Endodermal cell (in vitro differentiated cells): ENCODE results near the gene DENND4B. TPM values are rescaled to one million over a fixed set of nuclear protein-coding genes. Genes with fewer than 3 reads are reported as not detected.

Source experiments
- DNase-seq: peaks from one replicate; pipeline ENCODE4 v3.0.0-alpha.2; 2017
- H3K27ac ChIP-seq: 2 replicates; pipeline ENCODE4 v1.5.1; 2013; ENCODE audit warnings: mild to moderate bottlenecking, low read depth, low read length, moderate library complexity
- H3K27me3 ChIP-seq: 2 replicates; pipeline ENCODE4 v1.6.1; 2013; ENCODE audit warnings: mild to moderate bottlenecking, low read length, moderate library complexity; ENCODE audit not compliant: insufficient read depth, control insufficient read depth, poor library complexity, severe bottlenecking
- H3K36me3 ChIP-seq: 2 replicates; pipeline ENCODE4 v1.7.0; 2013; ENCODE audit warnings: mild to moderate bottlenecking, low read length, moderate library complexity; ENCODE audit not compliant: control insufficient read depth, insufficient read depth
- H3K4me1 ChIP-seq: one replicate; pipeline ENCODE4 v1.7.0; 2013; ENCODE audit warnings: low read length; ENCODE audit not compliant: control insufficient read depth, insufficient read depth
- H3K4me3 ChIP-seq: 2 replicates; pipeline ENCODE4 v1.5.1; 2013; ENCODE audit warnings: mild to moderate bottlenecking, low read length, moderate library complexity
- H3K9ac ChIP-seq: 2 replicates; pipeline ENCODE4 v1.6.1; 2013; ENCODE audit warnings: mild to moderate bottlenecking, low read length, moderate library complexity; ENCODE audit not compliant: poor library complexity, severe bottlenecking; ENCODE audit errors: extremely low read depth
- H3K9me3 ChIP-seq: 2 replicates; pipeline ENCODE4 v1.6.1; 2013; ENCODE audit warnings: mild to moderate bottlenecking, low read length, moderate library complexity; ENCODE audit not compliant: control insufficient read depth
- H3K27ac Mint-ChIP-seq: 2 replicates; pipeline ENCODE4 v1.8.0; 2020; ENCODE audit warnings: mixed read lengths
- H3K27me3 Mint-ChIP-seq: 2 replicates; pipeline ENCODE4 v1.8.0; 2021; ENCODE audit warnings: mild to moderate bottlenecking, mixed read lengths; ENCODE audit not compliant: insufficient read depth
- H3K36me3 Mint-ChIP-seq: 2 replicates; pipeline ENCODE4 v1.8.0; 2020; ENCODE audit warnings: low read depth, mixed read lengths
- H3K4me1 Mint-ChIP-seq: 2 replicates; pipeline ENCODE4 v1.8.0; 2020; ENCODE audit warnings: mixed read lengths
- H3K4me3 Mint-ChIP-seq: 2 replicates; pipeline ENCODE4 v1.8.0; 2020; ENCODE audit warnings: mild to moderate bottlenecking, moderate library complexity, mixed read lengths
- H3K9me3 Mint-ChIP-seq: 2 replicates; pipeline ENCODE4 v1.8.0; 2020; ENCODE audit warnings: mild to moderate bottlenecking, mixed read lengths
- WGBS, 2 experiments: methylation state at CpG; one replicate each; pipeline versions ENCODE4 v1.1.5 to v1.1.7; 2013; ENCODE audit warnings: missing lambda C conversion rate in 2 of 2, mixed read lengths in 1 of 2; ENCODE audit not compliant: insufficient coverage in 1 of 2, insufficient read length in 1 of 2; 5-methylcytosine and 5-hydroxymethylcytosine counted together
- total RNA-seq, 2 donors: library from RNA; stranded (reverse); fragmentation: NEBNext Ultra II Directional in 1 of 2; extraction: Animal tissue kit (Norgen Biotek cat#: 25700) in 1 of 2; gene quantifications; 2 replicates in 1 of 2; 3 replicates in 1 of 2; pipeline ENCODE4 v1.2.1, GENCODE V29; 2021
- TF ChIP-seq, protein P1 (sequence below): fragments of 200-600 bp; sonication (generic); conservative IDR thresholded peaks from 2 replicates; pipeline ENCODE4 v1.5.0; 2021; ENCODE audit warnings: antibody characterized with exemption, mild to moderate bottlenecking

DENND4B gene
- total RNA-seq, 2 donors from 2014 or later, result 89.5 to 115 TPM

DNA sequence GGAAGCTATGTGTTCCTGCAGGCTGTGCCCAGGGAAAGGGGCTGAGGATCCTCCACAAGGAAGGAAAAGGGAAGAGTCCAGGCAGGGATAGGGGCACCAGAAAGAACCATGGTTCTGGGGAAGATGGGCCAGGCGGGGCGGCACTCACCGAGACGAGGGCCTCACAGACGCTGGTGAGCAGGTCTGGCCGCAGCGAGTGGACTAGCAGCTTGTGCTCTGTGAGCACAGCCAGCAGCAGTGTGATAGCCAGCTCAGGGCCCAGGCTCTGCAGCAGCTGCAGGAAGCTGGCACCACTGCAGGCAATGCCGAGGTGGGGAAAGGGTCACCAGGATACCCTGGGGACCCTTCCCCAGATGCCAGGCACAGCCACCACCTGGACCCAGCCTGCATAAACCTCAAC lies 5.8 kb downstream of the DENND4B start:
- H3K9me3 Mint-ChIP-seq, result no peaks in the 10 kb centered on the region
- H3K9ac ChIP-seq, result no peak overlapping the region
- H3K27me3 Mint-ChIP-seq, result no peaks in the 10 kb centered on the region
- no peak overlapping the region for H3K4me3 ChIP-seq
- H3K4me1 Mint-ChIP-seq, result no peaks in the 10 kb centered on the region
- no peaks in the 10 kb centered on the region for H3K27me3 ChIP-seq
- TF ChIP-seq, protein P1, sequence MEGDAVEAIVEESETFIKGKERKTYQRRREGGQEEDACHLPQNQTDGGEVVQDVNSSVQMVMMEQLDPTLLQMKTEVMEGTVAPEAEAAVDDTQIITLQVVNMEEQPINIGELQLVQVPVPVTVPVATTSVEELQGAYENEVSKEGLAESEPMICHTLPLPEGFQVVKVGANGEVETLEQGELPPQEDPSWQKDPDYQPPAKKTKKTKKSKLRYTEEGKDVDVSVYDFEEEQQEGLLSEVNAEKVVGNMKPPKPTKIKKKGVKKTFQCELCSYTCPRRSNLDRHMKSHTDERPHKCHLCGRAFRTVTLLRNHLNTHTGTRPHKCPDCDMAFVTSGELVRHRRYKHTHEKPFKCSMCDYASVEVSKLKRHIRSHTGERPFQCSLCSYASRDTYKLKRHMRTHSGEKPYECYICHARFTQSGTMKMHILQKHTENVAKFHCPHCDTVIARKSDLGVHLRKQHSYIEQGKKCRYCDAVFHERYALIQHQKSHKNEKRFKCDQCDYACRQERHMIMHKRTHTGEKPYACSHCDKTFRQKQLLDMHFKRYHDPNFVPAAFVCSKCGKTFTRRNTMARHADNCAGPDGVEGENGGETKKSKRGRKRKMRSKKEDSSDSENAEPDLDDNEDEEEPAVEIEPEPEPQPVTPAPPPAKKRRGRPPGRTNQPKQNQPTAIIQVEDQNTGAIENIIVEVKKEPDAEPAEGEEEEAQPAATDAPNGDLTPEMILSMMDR, result no peak
- DNase-seq, result no peak
- H3K36me3 ChIP-seq, result peaks cover 40% of the 10 kb centered on the region
- no peaks in the 10 kb centered on the region for H3K4me1 ChIP-seq
- no peak overlapping the region for H3K27ac ChIP-seq
- H3K27ac Mint-ChIP-seq, result no peak overlapping the region
- no peaks in the 10 kb centered on the region for H3K9me3 ChIP-seq
- peaks cover 57% of the 10 kb centered on the region for H3K36me3 Mint-ChIP-seq
- no peak overlapping the region for H3K4me3 Mint-ChIP-seq
- 90 to 94% methylated on average over 7 to 8 of the region's 8 CpGs for WGBS, 2 experiments

DNA sequence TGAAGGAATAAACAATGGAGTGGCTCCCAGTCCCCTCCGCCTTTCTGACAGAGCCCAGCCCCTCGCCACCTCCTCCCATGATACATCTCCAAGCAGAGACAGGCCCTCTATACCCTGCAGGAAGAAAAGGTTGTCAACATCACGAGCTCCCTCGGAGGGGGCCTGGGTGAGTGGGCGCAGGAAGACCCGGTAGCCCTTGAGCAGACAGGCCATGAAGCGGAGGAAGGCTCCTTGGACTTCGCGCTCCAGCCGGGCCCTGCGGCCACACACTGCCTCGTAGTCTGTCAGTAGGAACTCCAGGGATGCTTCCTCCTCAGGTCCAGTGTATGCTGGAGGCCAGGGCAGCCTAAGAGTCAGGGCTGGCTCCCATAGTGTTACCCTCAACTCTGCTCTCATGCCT lies 7.0 kb downstream of the DENND4B start:
- Histone ChIP-seq H3K36me3 (peaks cover 50% of the 10 kb centered on the region), H3K27me3 (no peaks in the 10 kb centered on the region), H3K9ac (no peak overlapping the region), H3K4me1 (no peaks in the 10 kb centered on the region), H3K27ac (no peak overlapping the region), H3K4me3 (no peak overlapping the region), H3K9me3 (no peaks in the 10 kb centered on the region)
- no peak overlapping the region for H3K4me3 Mint-ChIP-seq
- no peaks in the 10 kb centered on the region for H3K4me1 Mint-ChIP-seq
- H3K36me3 Mint-ChIP-seq, result peaks cover 69% of the 10 kb centered on the region
- 97% methylated on average over 12 of the region's 12 CpGs for WGBS, 2 experiments
- no peak overlapping the region for H3K27ac Mint-ChIP-seq
- no peak for DNase-seq
- TF ChIP-seq, protein P1, result no peak
- no peaks in the 10 kb centered on the region for H3K9me3 Mint-ChIP-seq
- no peaks in the 10 kb centered on the region for H3K27me3 Mint-ChIP-seq

DNA sequence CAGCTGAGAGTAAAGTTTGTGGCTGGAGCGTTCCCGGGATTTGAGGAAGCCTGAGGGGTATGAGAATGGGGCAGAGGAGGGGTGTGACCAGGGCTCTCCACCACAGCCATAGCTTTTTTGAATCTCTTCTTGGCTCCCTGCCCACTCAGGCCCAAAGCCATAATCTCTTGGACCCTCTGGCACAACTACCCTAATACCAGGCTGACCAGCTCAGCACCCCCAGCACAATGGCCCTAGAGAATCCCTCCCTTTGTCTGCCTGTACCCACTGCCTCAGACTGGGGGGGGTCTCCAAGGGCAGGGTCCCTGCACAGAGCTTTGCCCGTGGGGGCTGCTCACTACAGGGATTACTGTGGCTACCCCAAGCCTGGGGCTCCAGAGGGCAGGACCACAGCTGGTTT lies 7.5 kb downstream of the DENND4B start:
- TF ChIP-seq, protein P1, result no peak
- H3K27ac Mint-ChIP-seq, result no peak overlapping the region
- H3K4me3 ChIP-seq, result no peak overlapping the region
- no peaks in the 10 kb centered on the region for H3K9me3 Mint-ChIP-seq
- no peak overlapping the region for H3K9ac ChIP-seq
- no peaks in the 10 kb centered on the region for H3K9me3 ChIP-seq
- H3K36me3 ChIP-seq, result peaks cover 50% of the 10 kb centered on the region
- H3K36me3 Mint-ChIP-seq, result peaks cover 74% of the 10 kb centered on the region
- no peak overlapping the region for H3K27ac ChIP-seq
- H3K27me3 ChIP-seq, result no peaks in the 10 kb centered on the region
- H3K27me3 Mint-ChIP-seq, result no peaks in the 10 kb centered on the region
- H3K4me1 Mint-ChIP-seq, result no peaks in the 10 kb centered on the region
- H3K4me3 Mint-ChIP-seq, result no peak overlapping the region
- no peak for DNase-seq
- H3K4me1 ChIP-seq, result no peaks in the 10 kb centered on the region
- 97 to 100% methylated on average over 3 of the region's 3 CpGs for WGBS, 2 experiments
